ENCODE results near the gene MOSMO.

MOSMO gene

DNA sequence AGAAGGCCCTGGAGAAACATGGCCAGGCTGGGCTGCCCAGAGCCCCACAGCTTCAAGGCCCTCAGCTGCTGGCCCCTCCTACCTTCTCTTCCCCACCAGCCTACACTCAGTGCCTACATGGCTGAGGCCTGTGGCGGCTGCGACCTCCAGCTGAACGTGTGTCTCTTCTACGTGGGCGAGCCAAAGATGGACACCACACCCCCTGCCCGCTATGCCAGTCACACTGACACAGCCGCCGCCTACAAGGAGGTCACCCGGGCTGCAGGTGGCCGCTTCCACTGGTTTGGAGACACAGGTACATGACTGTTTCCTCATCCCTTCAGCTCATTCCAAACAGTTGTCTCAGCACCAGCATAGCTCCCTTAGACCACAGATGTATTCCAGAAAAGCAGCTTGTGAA is 124.9 kb downstream of the MOSMO start:
- TF ChIP-seq, protein P1, sequence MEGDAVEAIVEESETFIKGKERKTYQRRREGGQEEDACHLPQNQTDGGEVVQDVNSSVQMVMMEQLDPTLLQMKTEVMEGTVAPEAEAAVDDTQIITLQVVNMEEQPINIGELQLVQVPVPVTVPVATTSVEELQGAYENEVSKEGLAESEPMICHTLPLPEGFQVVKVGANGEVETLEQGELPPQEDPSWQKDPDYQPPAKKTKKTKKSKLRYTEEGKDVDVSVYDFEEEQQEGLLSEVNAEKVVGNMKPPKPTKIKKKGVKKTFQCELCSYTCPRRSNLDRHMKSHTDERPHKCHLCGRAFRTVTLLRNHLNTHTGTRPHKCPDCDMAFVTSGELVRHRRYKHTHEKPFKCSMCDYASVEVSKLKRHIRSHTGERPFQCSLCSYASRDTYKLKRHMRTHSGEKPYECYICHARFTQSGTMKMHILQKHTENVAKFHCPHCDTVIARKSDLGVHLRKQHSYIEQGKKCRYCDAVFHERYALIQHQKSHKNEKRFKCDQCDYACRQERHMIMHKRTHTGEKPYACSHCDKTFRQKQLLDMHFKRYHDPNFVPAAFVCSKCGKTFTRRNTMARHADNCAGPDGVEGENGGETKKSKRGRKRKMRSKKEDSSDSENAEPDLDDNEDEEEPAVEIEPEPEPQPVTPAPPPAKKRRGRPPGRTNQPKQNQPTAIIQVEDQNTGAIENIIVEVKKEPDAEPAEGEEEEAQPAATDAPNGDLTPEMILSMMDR (IDR thresholded peaks at IDR 0.05; ENCODE audit: borderline replicate concordance, insufficient read depth, low read depth, low read length): no peak
- H3K4me3 ChIP-seq (ENCODE audit: low read depth, low read length): no peak overlapping the region

Measured in GM12875 (cell line).